WTC11 (cell line): Measurements from ENCODE around the gene TRIP10. TPM values are rescaled to one million over a fixed set of nuclear protein-coding genes. Genes with fewer than 3 reads are reported as not detected.

Experiments
- ATAC-seq: fragments of 200-7000 bp; cut with Tn5 transposase; 2 replicates; pipeline ENCODE4 v1.10.0; 2021; ENCODE audit warnings: mild to moderate bottlenecking, moderate library complexity
- CTCF ChIA-PET: fragments of 300-600 bp; sonication (Branson Sonifier 250); formaldehyde crosslinking; loops from one replicate; lab custom pipeline; 2021; ENCODE audit warnings: antibody characterized with exemption; lab: Charles Lee
- POLR2A ChIA-PET: fragments of 350-600 bp; sonication (Branson Sonifier 250); formaldehyde crosslinking; loops from one replicate; lab custom pipeline; 2021; ENCODE audit warnings: antibody characterized with exemption; lab: Charles Lee
- DNase-seq: peaks from one replicate; pipeline ENCODE4 v3.0.0; 2021; ENCODE audit warnings: low spot score
- H3K27ac Mint-ChIP-seq: 2 replicates; pipeline ENCODE4 v1.8.0; 2021; ENCODE audit warnings: mixed read lengths
- H3K27me3 Mint-ChIP-seq: 2 replicates; pipeline ENCODE4 v1.8.0; 2021; ENCODE audit warnings: low read depth, mild to moderate bottlenecking, moderate library complexity, mixed read lengths
- H3K36me3 Mint-ChIP-seq: 2 replicates; pipeline ENCODE4 v1.8.0; 2021; ENCODE audit warnings: mixed read lengths
- H3K4me1 Mint-ChIP-seq: 2 replicates; pipeline ENCODE4 v1.8.0; 2022; ENCODE audit warnings: mixed read lengths
- H3K4me3 Mint-ChIP-seq: 2 replicates; pipeline ENCODE4 v1.8.0; 2021; ENCODE audit warnings: mild to moderate bottlenecking, moderate library complexity, mixed read lengths
- H3K9me3 Mint-ChIP-seq: 2 replicates; pipeline ENCODE4 v1.8.0; 2021; ENCODE audit warnings: mixed read lengths
- EMX1 ChIP-seq: fragments of 250-450 bp; sonication (Bioruptor Pico); IDR thresholded peaks from 2 replicates; pipeline ENCODE4 v1.8.0; 2021; ENCODE audit warnings: mild to moderate bottlenecking
- ETV6 ChIP-seq: sonication (generic); formaldehyde crosslinking; IDR thresholded peaks from 2 replicates; pipeline ENCODE4 v1.8.1; 2022; ENCODE audit warnings: mild to moderate bottlenecking, missing genetic modification reagents
- GABPB1 ChIP-seq: sonication (generic); formaldehyde crosslinking; IDR thresholded peaks from 2 replicates; pipeline ENCODE4 v1.8.1; 2023; ENCODE audit warnings: mild to moderate bottlenecking, missing genetic modification reagents
- MXD4 ChIP-seq: fragments of 250-450 bp; sonication (Bioruptor Pico); IDR thresholded peaks from 2 replicates; pipeline ENCODE4 v1.8.0; 2021; ENCODE audit warnings: mild to moderate bottlenecking, moderate library complexity, borderline replicate concordance
- NR3C1 ChIP-seq: sonication (generic); formaldehyde crosslinking; conservative IDR thresholded peaks from 2 replicates; pipeline ENCODE4 v1.8.1; 2023; ENCODE audit warnings: low read depth, mild to moderate bottlenecking, missing genetic modification reagents
- SMAD3 ChIP-seq: sonication (generic); formaldehyde crosslinking; IDR thresholded peaks from 2 replicates; pipeline ENCODE4 v1.8.0; 2022; ENCODE audit warnings: missing genetic modification reagents, mild to moderate bottlenecking, borderline replicate concordance
- TP53 ChIP-seq: sonication (generic); formaldehyde crosslinking; IDR thresholded peaks from 2 replicates; pipeline ENCODE4 v1.8.1; 2023; ENCODE audit warnings: mild to moderate bottlenecking, missing genetic modification reagents
- USF1 ChIP-seq: sonication (generic); formaldehyde crosslinking; IDR thresholded peaks from 2 replicates; pipeline ENCODE4 v1.8.0; 2022; ENCODE audit warnings: mild to moderate bottlenecking, missing genetic modification reagents
- ZBTB21 ChIP-seq: sonication (generic); formaldehyde crosslinking; IDR thresholded peaks from 2 replicates; pipeline ENCODE4 v1.8.1; 2023; ENCODE audit warnings: mild to moderate bottlenecking, missing genetic modification reagents, borderline replicate concordance
- ZNF317 ChIP-seq: sonication (generic); formaldehyde crosslinking; IDR thresholded peaks from 2 replicates; pipeline ENCODE4 v1.8.1; 2023; ENCODE audit warnings: low read depth, mild to moderate bottlenecking, moderate library complexity, missing genetic modification reagents, borderline replicate concordance
- total RNA-seq: library from RNA; stranded (reverse); gene quantifications from 3 replicates; pipeline ENCODE4 v1.2.3, GENCODE V29; 2021
- TF ChIP-seq, protein P1 (sequence below): sonication (generic); formaldehyde crosslinking; IDR thresholded peaks from 2 replicates; pipeline ENCODE4 v1.8.0; 2022; ENCODE audit warnings: missing genetic modification reagents
- TF ChIP-seq, protein P2 (sequence below): sonication (generic); formaldehyde crosslinking; IDR thresholded peaks from 2 replicates; pipeline ENCODE4 v1.8.0; 2023; ENCODE audit warnings: mild to moderate bottlenecking, missing genetic modification reagents
- TF ChIP-seq, protein P3 (sequence below): sonication (generic); formaldehyde crosslinking; IDR thresholded peaks from 2 replicates; pipeline ENCODE4 v1.8.0; 2023; ENCODE audit warnings: missing genetic modification reagents, mild to moderate bottlenecking, borderline replicate concordance
- TF ChIP-seq, protein P4 (sequence below): sonication (generic); formaldehyde crosslinking; IDR thresholded peaks from 2 replicates; pipeline ENCODE4 v1.8.1; 2022; ENCODE audit warnings: missing genetic modification reagents, borderline replicate concordance
- TF ChIP-seq, protein P5 (sequence below): fragments of 250-450 bp; sonication (Bioruptor Pico); conservative IDR thresholded peaks from 2 replicates; pipeline ENCODE4 v1.9.0; 2021; ENCODE audit warnings: mild to moderate bottlenecking
- TF ChIP-seq, protein P6 (sequence below): sonication (generic); formaldehyde crosslinking; IDR thresholded peaks from 2 replicates; pipeline ENCODE4 v1.8.1; 2022; ENCODE audit warnings: low read depth, mild to moderate bottlenecking, moderate library complexity, missing genetic modification reagents, borderline replicate concordance

Gene TRIP10
- total RNA-seq, 1 experiment from 2014 or later: 76.6 TPM

DNA sequence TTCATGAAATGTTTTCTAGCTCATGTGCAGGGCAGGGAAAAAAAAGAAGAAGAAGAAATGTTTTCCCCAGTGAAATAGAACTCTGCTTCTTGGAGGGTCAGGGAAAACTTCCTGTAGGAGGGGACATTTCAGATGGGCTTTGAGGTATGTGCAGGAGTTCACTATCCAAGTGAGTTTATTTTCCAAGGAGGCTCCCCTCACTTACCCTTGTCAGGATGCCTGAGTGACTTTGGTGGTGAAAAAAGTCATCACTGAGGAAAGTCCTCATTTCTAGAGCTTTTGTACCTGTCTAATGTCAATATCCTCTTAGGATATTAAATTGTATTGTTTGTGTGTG is 18.4 kb upstream of the TRIP10 start (continued):
- TF ChIP-seq, protein P1, sequence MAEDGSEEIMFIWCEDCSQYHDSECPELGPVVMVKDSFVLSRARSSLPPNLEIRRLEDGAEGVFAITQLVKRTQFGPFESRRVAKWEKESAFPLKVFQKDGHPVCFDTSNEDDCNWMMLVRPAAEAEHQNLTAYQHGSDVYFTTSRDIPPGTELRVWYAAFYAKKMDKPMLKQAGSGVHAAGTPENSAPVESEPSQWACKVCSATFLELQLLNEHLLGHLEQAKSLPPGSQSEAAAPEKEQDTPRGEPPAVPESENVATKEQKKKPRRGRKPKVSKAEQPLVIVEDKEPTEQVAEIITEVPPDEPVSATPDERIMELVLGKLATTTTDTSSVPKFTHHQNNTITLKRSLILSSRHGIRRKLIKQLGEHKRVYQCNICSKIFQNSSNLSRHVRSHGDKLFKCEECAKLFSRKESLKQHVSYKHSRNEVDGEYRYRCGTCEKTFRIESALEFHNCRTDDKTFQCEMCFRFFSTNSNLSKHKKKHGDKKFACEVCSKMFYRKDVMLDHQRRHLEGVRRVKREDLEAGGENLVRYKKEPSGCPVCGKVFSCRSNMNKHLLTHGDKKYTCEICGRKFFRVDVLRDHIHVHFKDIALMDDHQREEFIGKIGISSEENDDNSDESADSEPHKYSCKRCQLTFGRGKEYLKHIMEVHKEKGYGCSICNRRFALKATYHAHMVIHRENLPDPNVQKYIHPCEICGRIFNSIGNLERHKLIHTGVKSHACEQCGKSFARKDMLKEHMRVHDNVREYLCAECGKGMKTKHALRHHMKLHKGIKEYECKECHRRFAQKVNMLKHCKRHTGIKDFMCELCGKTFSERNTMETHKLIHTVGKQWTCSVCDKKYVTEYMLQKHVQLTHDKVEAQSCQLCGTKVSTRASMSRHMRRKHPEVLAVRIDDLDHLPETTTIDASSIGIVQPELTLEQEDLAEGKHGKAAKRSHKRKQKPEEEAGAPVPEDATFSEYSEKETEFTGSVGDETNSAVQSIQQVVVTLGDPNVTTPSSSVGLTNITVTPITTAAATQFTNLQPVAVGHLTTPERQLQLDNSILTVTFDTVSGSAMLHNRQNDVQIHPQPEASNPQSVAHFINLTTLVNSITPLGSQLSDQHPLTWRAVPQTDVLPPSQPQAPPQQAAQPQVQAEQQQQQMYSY (CRISPR knock-in tag): no peak
- TF ChIP-seq TP53 (no peak), ZBTB21 (CRISPR knock-in tag) (no peak), EMX1 (CRISPR knock-in tag) (no peak), SMAD3 (CRISPR knock-in tag) (no peak)
- TF ChIP-seq, protein P2, sequence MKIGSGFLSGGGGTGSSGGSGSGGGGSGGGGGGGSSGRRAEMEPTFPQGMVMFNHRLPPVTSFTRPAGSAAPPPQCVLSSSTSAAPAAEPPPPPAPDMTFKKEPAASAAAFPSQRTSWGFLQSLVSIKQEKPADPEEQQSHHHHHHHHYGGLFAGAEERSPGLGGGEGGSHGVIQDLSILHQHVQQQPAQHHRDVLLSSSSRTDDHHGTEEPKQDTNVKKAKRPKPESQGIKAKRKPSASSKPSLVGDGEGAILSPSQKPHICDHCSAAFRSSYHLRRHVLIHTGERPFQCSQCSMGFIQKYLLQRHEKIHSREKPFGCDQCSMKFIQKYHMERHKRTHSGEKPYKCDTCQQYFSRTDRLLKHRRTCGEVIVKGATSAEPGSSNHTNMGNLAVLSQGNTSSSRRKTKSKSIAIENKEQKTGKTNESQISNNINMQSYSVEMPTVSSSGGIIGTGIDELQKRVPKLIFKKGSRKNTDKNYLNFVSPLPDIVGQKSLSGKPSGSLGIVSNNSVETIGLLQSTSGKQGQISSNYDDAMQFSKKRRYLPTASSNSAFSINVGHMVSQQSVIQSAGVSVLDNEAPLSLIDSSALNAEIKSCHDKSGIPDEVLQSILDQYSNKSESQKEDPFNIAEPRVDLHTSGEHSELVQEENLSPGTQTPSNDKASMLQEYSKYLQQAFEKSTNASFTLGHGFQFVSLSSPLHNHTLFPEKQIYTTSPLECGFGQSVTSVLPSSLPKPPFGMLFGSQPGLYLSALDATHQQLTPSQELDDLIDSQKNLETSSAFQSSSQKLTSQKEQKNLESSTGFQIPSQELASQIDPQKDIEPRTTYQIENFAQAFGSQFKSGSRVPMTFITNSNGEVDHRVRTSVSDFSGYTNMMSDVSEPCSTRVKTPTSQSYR (CRISPR knock-in tag): no peak
- TF ChIP-seq, all 79 proteins: peak for 0

DNA sequence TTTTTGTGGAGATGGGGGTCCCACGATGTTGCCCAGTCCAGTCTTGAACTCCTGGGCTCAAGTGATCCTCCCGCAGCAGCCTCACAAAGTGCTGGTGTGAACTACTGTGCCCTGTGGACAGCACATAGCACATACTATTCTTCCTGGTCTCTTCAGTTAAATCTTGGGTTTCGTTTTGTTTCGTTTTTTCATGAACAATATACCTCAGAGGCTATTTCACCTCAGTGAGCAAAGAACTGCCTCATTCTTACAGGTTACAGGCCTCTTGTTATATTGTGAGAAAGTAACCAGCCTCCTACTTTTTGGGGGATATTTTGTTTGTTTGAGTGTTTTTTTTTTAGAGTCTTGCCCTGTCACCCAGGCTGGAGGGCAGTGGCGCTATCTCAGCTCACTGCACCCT is 17.7 kb upstream of the TRIP10 start:
- POLR2A ChIA-PET: no interaction called here
- Mint-ChIP-seq H3K9me3 (peaks cover 8% of the 10 kb centered on the region), H3K27me3 (peaks cover 4% of the 10 kb centered on the region; the same call in 1 of the 2 replicates), H3K4me1 (peaks cover 16% of the 10 kb centered on the region), H3K27ac (no peak overlapping the region), H3K4me3 (no peak overlapping the region), H3K36me3 (no peaks in the 10 kb centered on the region)
- no peak for ATAC-seq
- DNase-seq: no peak
- CTCF ChIA-PET: interaction anchor here (1.6 kb wide), 1 partner anchor 12 kb away, joined by 4 read pairs; no protein-coding TSS in a partner anchor
- TF ChIP-seq GABPB1 (CRISPR knock-in tag): no peak
- TF ChIP-seq, protein P3, sequence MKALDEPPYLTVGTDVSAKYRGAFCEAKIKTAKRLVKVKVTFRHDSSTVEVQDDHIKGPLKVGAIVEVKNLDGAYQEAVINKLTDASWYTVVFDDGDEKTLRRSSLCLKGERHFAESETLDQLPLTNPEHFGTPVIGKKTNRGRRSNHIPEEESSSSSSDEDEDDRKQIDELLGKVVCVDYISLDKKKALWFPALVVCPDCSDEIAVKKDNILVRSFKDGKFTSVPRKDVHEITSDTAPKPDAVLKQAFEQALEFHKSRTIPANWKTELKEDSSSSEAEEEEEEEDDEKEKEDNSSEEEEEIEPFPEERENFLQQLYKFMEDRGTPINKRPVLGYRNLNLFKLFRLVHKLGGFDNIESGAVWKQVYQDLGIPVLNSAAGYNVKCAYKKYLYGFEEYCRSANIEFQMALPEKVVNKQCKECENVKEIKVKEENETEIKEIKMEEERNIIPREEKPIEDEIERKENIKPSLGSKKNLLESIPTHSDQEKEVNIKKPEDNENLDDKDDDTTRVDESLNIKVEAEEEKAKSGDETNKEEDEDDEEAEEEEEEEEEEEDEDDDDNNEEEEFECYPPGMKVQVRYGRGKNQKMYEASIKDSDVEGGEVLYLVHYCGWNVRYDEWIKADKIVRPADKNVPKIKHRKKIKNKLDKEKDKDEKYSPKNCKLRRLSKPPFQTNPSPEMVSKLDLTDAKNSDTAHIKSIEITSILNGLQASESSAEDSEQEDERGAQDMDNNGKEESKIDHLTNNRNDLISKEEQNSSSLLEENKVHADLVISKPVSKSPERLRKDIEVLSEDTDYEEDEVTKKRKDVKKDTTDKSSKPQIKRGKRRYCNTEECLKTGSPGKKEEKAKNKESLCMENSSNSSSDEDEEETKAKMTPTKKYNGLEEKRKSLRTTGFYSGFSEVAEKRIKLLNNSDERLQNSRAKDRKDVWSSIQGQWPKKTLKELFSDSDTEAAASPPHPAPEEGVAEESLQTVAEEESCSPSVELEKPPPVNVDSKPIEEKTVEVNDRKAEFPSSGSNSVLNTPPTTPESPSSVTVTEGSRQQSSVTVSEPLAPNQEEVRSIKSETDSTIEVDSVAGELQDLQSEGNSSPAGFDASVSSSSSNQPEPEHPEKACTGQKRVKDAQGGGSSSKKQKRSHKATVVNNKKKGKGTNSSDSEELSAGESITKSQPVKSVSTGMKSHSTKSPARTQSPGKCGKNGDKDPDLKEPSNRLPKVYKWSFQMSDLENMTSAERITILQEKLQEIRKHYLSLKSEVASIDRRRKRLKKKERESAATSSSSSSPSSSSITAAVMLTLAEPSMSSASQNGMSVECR (CRISPR knock-in tag): no peak
- TF ChIP-seq, protein P4, sequence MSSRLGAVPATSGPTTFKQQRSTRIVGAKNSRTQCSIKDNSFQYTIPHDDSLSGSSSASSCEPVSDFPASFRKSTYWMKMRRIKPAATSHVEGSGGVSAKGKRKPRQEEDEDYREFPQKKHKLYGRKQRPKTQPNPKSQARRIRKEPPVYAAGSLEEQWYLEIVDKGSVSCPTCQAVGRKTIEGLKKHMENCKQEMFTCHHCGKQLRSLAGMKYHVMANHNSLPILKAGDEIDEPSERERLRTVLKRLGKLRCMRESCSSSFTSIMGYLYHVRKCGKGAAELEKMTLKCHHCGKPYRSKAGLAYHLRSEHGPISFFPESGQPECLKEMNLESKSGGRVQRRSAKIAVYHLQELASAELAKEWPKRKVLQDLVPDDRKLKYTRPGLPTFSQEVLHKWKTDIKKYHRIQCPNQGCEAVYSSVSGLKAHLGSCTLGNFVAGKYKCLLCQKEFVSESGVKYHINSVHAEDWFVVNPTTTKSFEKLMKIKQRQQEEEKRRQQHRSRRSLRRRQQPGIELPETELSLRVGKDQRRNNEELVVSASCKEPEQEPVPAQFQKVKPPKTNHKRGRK (CRISPR knock-in tag): no peak
- TF ChIP-seq, protein P5, sequence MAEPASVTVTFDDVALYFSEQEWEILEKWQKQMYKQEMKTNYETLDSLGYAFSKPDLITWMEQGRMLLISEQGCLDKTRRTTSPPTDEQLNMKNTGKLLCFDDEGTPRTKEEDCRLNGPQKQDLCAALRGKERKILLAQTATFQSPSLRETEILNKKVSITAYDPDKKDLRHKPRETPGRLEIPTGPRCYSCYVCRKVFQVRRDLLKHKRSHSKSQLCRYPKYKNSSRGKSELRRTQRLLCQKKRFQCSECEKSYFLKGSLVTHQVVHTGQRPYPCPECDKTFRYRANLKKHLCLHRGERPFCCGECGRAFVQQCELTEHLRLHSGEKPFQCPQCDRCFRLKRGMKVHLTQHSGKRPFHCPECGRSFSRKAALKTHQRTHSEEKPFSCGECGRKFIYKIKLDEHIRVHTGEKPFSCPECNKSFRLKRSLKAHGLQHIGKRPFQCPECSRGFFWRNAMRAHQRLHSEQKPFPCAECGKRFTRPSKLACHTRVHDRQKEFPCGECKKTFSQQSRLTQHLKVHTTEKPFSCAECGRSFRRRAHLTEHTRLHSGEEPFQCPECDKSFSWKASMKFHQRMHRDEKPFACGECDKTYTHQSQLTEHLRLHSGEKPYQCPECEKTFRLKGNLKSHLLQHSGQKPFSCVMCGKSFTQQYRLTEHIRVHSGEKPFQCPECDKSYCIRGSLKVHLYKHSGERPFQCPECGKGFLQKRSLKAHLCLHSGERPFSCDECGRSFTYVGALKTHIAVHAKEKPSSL (CRISPR knock-in tag): no peak
- no peak for TF ChIP-seq MXD4 (CRISPR knock-in tag)
- TF ChIP-seq NR3C1: no peak
- no peak for TF ChIP-seq ETV6 (CRISPR knock-in tag)
- TF ChIP-seq, protein P6, sequence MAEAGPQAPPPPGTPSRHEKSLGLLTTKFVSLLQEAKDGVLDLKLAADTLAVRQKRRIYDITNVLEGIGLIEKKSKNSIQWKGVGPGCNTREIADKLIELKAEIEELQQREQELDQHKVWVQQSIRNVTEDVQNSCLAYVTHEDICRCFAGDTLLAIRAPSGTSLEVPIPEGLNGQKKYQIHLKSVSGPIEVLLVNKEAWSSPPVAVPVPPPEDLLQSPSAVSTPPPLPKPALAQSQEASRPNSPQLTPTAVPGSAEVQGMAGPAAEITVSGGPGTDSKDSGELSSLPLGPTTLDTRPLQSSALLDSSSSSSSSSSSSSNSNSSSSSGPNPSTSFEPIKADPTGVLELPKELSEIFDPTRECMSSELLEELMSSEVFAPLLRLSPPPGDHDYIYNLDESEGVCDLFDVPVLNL: no peak
- no peak for TF ChIP-seq ZNF317 (CRISPR knock-in tag)
- TF ChIP-seq USF1 (CRISPR knock-in tag): no peak
